Hematopoietic multipotent progenitor cell (in vitro differentiated cells): ENCODE results near the gene VGLL3. TPM values are rescaled to one million over a fixed set of nuclear protein-coding genes. Genes with fewer than 3 reads are reported as not detected.
"Not testable (repeated sequence)": the region's sequence is repeated elsewhere in the genome, so short reads cannot be mapped to it uniquely, and the experiment has no call there.

Source experiments
- DNase-seq, 3 donors: peaks; one replicate each; pipeline ENCODE4 v3.0.0-alpha.2; 2011 to 2015; ENCODE audit warnings: low read depth in 2 of 3, low spot score in 2 of 3
- total RNA-seq: library from RNA; depleted of rRNA; stranded (reverse); fragments of >200 nt; gene quantifications from one replicate; pipeline ENCODE4 v1.2.3, GENCODE V29; 2012

The VGLL3 gene
- total RNA-seq, 1 donor: 0.54 TPM

GRCh38 chr3:86990012-86990733, 776 bp downstream of the VGLL3 start:
- no peak for DNase-seq

DNA sequence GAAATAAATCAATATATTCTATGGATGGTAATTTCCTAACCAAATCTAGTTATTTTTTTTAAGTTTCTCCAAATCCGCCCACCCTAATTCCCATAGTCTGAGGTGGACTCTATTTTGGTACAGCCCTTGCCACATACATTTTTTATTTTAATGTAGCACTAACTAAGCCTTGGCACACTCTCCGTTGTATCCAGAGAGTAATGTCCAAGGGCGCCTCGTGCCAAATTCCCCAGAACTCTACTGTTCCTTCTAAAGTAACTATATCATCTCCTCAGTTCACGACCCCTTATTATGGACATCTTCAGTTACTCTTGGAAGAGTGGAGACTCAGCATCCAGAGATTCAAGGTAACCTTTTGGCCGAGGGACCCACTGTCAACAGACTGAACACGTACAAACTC, 1.3 kb downstream of the VGLL3 start:
- no peak for DNase-seq

DNA sequence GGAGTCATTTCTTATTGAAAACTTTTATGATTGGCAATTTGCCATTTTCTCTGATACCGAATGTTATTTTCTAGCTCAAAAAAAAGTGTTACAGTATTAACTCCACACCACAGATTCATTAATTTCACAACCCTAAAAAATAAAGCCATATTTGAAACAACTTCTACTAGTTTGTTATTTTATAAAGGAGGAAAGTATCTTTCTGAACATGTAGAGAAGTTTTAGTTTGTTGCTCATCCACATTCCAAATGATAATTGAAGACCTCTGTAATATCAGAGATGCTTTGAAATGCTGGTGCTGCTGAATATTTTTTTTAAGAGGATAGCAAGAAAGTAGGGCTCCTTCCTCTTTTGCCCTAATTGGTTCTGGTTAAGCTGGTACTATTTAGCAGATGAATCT, 1.9 kb downstream of the VGLL3 start:
- DNase-seq: peak in 1 of 3 donors; percentile 6

- no peak for DNase-seq
Measured at GRCh38 chr3:86988235-86988634, 2.7 kb downstream of the VGLL3 start.

- DNase-seq: no peak
Measured at GRCh38 chr3:86987421-86987715, 3.6 kb downstream of the VGLL3 start.

- DNase-seq: no peak
Measured at GRCh38 chr3:86986671-86987420, 4.1 kb downstream of the VGLL3 start.

- DNase-seq: no peak
Measured at GRCh38 chr3:86985181-86985826, 5.6 kb downstream of the VGLL3 start.

- DNase-seq: no peak
Measured at GRCh38 chr3:86984271-86984670, 6.7 kb downstream of the VGLL3 start.

GRCh38 chr3:86982883-86983282, 8.1 kb downstream of the VGLL3 start:
- DNase-seq: no peak

- no peak for DNase-seq
Measured at GRCh38 chr3:86978111-86978551, 12.8 kb downstream of the VGLL3 start.

GRCh38 chr3:86976219-86976618, 14.7 kb downstream of the VGLL3 start:
- no peak for DNase-seq

DNA sequence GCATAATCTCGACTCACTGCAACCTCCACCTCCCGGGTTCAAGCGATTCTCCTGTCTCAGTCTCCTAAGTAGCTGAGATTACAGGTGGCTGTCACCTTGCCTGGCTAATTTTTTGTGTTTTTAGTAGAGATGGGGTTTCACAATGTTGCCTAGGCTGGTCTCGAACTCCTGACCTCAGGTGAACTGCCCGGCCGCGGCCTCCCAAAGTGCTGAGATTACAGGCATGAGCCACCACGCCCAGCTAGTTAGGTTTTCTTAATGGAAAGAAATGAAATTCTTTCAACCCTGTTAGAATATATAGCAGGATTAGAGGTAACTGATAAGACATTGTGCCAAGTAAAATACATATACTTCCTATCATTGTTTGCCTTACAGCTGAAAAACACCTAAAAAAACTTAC, 16.8 kb downstream of the VGLL3 start:
- DNase-seq: not testable (repeated sequence)

- no peak for DNase-seq
Measured at GRCh38 chr3:86973440-86973839, 17.5 kb downstream of the VGLL3 start.

- DNase-seq: peak in 2 of 3 donors; percentile 46 to 68
Measured at GRCh38 chr3:86969500-86970189, 21.3 kb downstream of the VGLL3 start.

DNA sequence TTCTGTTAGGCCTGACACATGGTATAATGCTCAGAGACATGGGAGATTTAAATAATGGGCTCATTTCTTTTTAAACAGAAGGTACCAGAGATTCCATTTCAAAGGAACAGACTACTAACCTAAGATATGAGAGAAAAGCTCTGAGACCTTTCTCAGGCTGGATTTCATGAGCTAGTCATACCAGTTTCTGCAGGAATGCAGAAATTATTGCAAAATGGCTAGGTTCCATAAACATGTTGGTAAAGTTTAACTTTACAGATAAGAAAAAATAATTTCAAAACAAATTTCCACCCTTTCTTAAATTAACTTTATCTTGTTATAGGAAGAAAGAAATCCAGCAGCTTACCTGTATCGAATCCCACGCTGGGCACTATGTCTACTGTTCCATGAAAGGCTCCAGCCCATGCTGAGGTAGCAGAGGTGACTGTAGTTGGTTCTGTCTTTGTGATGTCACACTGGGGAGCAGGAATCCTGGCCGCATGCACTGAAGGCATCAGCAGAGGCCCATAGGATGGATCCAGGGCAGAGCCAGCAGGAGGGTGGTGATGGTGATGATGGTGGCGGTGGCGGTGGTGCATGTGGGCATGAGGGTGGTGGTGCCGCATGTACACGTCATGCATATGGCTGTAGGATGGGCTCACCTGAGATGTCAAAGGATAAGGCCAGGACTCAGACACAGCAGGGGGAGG, 22.6 kb downstream of the VGLL3 start:
- no peak for DNase-seq

DNA sequence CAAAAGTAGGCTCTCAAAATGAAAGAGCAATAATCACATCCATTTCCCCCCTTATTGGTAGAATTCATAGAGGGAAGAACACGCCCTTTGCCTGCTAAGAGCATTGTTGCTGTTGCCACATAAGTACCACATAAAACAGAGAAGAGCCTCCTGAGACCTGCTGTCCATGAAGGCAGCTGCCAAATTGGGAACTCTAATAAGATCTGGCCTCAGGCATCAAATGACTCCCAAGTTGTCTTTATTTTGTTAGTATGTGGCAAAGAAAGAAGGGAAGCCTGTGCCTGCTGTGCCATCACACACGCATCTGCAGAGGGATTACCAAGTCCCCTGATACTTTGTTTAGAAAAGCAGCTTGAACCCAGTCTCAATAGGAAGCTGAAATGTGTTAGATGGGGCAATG, 23.9 kb downstream of the VGLL3 start:
- no peak for DNase-seq

- no peak for DNase-seq
Measured at GRCh38 chr3:86965166-86965565, 25.8 kb downstream of the VGLL3 start.

DNA sequence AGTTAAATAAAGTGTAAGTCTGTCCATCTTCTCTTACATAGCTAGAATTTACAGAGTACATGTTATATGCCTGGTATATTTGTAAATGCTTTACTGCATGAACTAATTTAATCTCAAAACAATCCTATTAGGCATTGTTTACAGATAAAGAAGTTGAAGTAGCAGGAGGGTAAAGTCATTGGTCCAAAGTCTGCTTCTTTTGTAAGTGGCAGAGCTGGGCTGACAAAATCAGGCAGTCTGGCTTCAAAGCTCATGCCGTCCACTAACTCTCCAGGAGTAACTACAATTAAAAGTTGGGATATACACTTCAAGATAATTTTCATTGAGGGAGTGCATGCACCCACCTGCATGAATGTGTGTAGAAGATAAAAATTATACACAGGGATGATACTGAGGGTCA, 27.3 kb downstream of the VGLL3 start:
- no peak for DNase-seq

GRCh38 chr3:86961297-86961696, 29.7 kb downstream of the VGLL3 start:
- no peak for DNase-seq

DNA sequence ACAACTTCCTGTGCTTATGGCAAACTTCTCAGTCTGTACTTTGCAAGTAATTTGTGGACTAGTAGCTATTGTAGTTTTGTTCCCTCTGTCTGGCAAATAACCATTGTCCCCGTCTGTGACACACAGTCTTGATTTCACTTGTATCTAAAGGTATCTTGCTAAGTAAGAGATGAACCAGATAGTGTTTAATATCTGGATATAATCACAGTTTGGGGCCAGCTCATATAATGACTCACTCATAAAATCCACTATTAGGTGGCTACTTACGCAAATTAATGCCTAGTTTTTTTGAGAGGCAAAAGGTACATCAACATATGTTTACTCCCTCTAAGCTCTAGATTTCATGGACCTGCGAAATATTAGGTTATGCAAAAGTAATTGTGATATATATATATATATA, 30.4 kb downstream of the VGLL3 start:
- DNase-seq: no peak

DNA sequence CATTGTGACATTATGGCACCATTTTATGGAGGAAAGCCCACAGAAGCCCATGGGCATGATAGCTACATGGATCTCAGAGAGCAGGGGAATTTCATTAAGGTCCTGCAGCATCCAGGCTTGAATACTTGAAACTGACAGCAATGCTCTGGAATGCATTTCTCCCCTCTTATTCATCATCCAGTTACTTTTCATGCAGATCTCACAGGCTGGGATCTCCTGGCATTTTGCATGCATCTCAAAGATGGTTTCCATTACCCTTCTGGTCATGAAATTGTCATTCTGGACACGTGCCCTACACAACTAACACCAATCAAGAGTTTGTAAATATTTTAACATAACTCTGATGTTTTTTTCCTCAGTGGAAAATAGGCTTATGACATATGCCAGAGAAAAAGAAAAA, 32.4 kb downstream of the VGLL3 start:
- no peak for DNase-seq
